Liver (tissue), 9 donors: Measurements from ENCODE around the gene PCDH9. TPM values are rescaled to one million over a fixed set of nuclear protein-coding genes. Genes with fewer than 3 reads are reported as not detected.

Source experiments
- DNase-seq: peaks from one replicate; pipeline ENCODE4 v3.0.0-alpha.2; 2017; ENCODE audit warnings: low spot score
- H3K27ac ChIP-seq, 2 donors: one replicate each; pipeline ENCODE4 v1.7.0; 2013; ENCODE audit warnings: inconsistent platforms in 2 of 2, low read length in 2 of 2, control low read depth in 1 of 2, low read depth in 1 of 2, mild to moderate bottlenecking in 1 of 2
- H3K27me3 ChIP-seq, 4 donors: one replicate each; pipeline versions ENCODE4 v1.6.1 to v1.7.0; 2013; ENCODE audit warnings: low read length in 3 of 4, inconsistent platforms in 1 of 4, mild to moderate bottlenecking in 1 of 4, moderate library complexity in 1 of 4; ENCODE audit not compliant: control insufficient read depth in 4 of 4, insufficient read depth in 4 of 4
- H3K36me3 ChIP-seq, 4 donors: one replicate each; pipeline versions ENCODE4 v1.6.1 to v1.7.0; 2013; ENCODE audit warnings: low read length in 3 of 4, mild to moderate bottlenecking in 3 of 4, low read depth in 1 of 4, moderate library complexity in 1 of 4; ENCODE audit not compliant: control insufficient read depth in 4 of 4, insufficient read depth in 3 of 4
- H3K4me1 ChIP-seq, 4 donors: one replicate each; pipeline versions ENCODE4 v1.6.1 to v1.7.0; 2013; ENCODE audit warnings: low read length in 3 of 4, mild to moderate bottlenecking in 3 of 4, moderate library complexity in 1 of 4; ENCODE audit not compliant: control insufficient read depth in 4 of 4, insufficient read depth in 4 of 4
- H3K4me3 ChIP-seq, 3 donors: one replicate each; pipeline versions ENCODE4 v1.6.1 to v1.7.0; 2013; ENCODE audit warnings: low read length in 3 of 3, control low read depth in 1 of 3, low read depth in 1 of 3, mild to moderate bottlenecking in 1 of 3
- H3K9ac ChIP-seq, 2 donors: one replicate each; pipeline ENCODE4 v1.7.0; 2013; ENCODE audit warnings: low read length in 2 of 2, mild to moderate bottlenecking in 2 of 2, moderate library complexity in 2 of 2, control low read depth in 1 of 2, low read depth in 1 of 2
- H3K9me3 ChIP-seq, 4 donors: one replicate each; pipeline versions ENCODE4 v1.6.1 to v1.7.0; 2013; ENCODE audit warnings: low read length in 3 of 4; ENCODE audit not compliant: control insufficient read depth in 4 of 4
- FOXA1 ChIP-seq: IDR thresholded peaks from 2 replicates; pipeline ENCODE4 v1.6.1; 2016; ENCODE audit warnings: antibody characterized with exemption
- FOXA2 ChIP-seq: IDR thresholded peaks from 2 replicates; pipeline ENCODE4 v1.6.1; 2016; ENCODE audit warnings: antibody characterized with exemption
- GABPA ChIP-seq, 2 donors: IDR thresholded peaks in 1 of 2; conservative IDR thresholded peaks in 1 of 2; 2 replicates each; pipeline ENCODE4 v1.6.1; 2016; ENCODE audit warnings: antibody characterized with exemption in 2 of 2, mild to moderate bottlenecking in 1 of 2, moderate library complexity in 1 of 2
- HNF4A ChIP-seq, 2 donors: conservative IDR thresholded peaks; 2 replicates each; pipeline ENCODE4 v1.6.1; 2016; ENCODE audit warnings: antibody characterized with exemption in 2 of 2, mild to moderate bottlenecking in 2 of 2
- HNF4G ChIP-seq: IDR thresholded peaks from 2 replicates; pipeline ENCODE4 v1.6.1; 2016; ENCODE audit warnings: antibody characterized with exemption
- NR2F2 ChIP-seq: IDR thresholded peaks from 2 replicates; pipeline ENCODE4 v1.6.1; 2016; ENCODE audit warnings: antibody characterized with exemption
- RAD21 ChIP-seq, 2 donors: IDR thresholded peaks; 2 replicates each; pipeline ENCODE4 v1.6.1; 2016; ENCODE audit warnings: antibody characterized with exemption in 2 of 2, mild to moderate bottlenecking in 2 of 2
- REST ChIP-seq: IDR thresholded peaks from 2 replicates; pipeline ENCODE4 v1.6.1; 2016; ENCODE audit warnings: antibody characterized with exemption, mild to moderate bottlenecking
- RXRA ChIP-seq, 2 donors: IDR thresholded peaks; 2 replicates each; pipeline ENCODE4 v1.6.1; 2017 to 2018; ENCODE audit warnings: antibody characterized with exemption in 2 of 2, mild to moderate bottlenecking in 1 of 2
- SP1 ChIP-seq: IDR thresholded peaks from 2 replicates; pipeline ENCODE4 v1.6.1; 2018; ENCODE audit warnings: antibody characterized with exemption, mild to moderate bottlenecking
- TAF1 ChIP-seq: conservative IDR thresholded peaks from 2 replicates; pipeline ENCODE4 v1.6.1; 2016; ENCODE audit warnings: antibody characterized with exemption, mild to moderate bottlenecking
- YY1 ChIP-seq: IDR thresholded peaks from 2 replicates; pipeline ENCODE4 v1.6.1; 2016; ENCODE audit warnings: antibody characterized with exemption, mild to moderate bottlenecking
- WGBS: extraction: QIAGEN DNeasy Blood & Tissue Kit; methylation state at CpG from one replicate; pipeline ENCODE4 v1.1.7; 2013; 5-methylcytosine and 5-hydroxymethylcytosine counted together
- polyA plus RNA-seq, 2 donors: library from polyadenylated mRNA; stranded (reverse) in 1 of 2; unstranded in 1 of 2; fragments of 200-250 nt in 1 of 2; fragments of >200 nt in 1 of 2; fragmentation: Nextera tagmentation in 1 of 2; extraction: Ambion mirVana in 1 of 2; gene quantifications; one replicate each; pipeline versions ENCODE4 v1.2.1 to v1.2.3, GENCODE V29; 2013 to 2015
- total RNA-seq, 2 donors: library from RNA; depleted of rRNA; stranded (reverse); fragments of >200 nt; gene quantifications; one replicate each; pipeline ENCODE4 v1.2.3, GENCODE V29; 2014
- TF ChIP-seq, protein P1 (sequence below): IDR thresholded peaks from 2 replicates; pipeline ENCODE4 v1.6.1; 2016; ENCODE audit warnings: antibody characterized with exemption
- TF ChIP-seq, protein P2 (sequence below): IDR thresholded peaks from 2 replicates; pipeline ENCODE4 v1.6.1; 2016; ENCODE audit warnings: antibody characterized with exemption
- TF ChIP-seq, protein P3 (sequence below): IDR thresholded peaks from 2 replicates; pipeline ENCODE4 v1.6.1; 2016; ENCODE audit warnings: antibody characterized with exemption
- TF ChIP-seq, protein P4 (sequence below): fragments of 150-350 bp; IDR thresholded peaks from 2 replicates; pipeline ENCODE4 v1.5.1; 2017; ENCODE audit warnings: improper control_type of control experiment, low read depth, low read length; ENCODE audit not compliant: missing input control
- donor health status: healthy.
- donor health status: healthy.
- donor health status: healthy.
- donor health status: healthy.
- donor health status: healthy.

The PCDH9 gene
- total and polyA plus RNA-seq, 4 donors = 0.90 to 4.0 (median 2.2) TPM

- TF ChIP-seq, protein P1, sequence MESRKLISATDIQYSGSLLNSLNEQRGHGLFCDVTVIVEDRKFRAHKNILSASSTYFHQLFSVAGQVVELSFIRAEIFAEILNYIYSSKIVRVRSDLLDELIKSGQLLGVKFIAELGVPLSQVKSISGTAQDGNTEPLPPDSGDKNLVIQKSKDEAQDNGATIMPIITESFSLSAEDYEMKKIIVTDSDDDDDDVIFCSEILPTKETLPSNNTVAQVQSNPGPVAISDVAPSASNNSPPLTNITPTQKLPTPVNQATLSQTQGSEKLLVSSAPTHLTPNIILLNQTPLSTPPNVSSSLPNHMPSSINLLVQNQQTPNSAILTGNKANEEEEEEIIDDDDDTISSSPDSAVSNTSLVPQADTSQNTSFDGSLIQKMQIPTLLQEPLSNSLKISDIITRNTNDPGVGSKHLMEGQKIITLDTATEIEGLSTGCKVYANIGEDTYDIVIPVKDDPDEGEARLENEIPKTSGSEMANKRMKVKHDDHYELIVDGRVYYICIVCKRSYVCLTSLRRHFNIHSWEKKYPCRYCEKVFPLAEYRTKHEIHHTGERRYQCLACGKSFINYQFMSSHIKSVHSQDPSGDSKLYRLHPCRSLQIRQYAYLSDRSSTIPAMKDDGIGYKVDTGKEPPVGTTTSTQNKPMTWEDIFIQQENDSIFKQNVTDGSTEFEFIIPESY = no peak
- TF ChIP-seq TAF1 (no peak), YY1 (no peak), FOXA2 (no peak)
- TF ChIP-seq, protein P2, sequence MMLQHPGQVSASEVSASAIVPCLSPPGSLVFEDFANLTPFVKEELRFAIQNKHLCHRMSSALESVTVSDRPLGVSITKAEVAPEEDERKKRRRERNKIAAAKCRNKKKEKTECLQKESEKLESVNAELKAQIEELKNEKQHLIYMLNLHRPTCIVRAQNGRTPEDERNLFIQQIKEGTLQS = no peak
Measured at GRCh38 chr13:66911411-66911939, 318.7 kb downstream of the PCDH9 start (continued).

GRCh38 chr13:66899955-66900354, 330.2 kb downstream of the PCDH9 start:
- Histone ChIP-seq H3K9me3 (no peaks in the 10 kb centered on the region), H3K36me3 (no peaks in the 10 kb centered on the region), H3K4me1 (no peaks in the 10 kb centered on the region), H3K27me3 (no peaks in the 10 kb centered on the region), H3K27ac (no peak overlapping the region), H3K4me3 (no peak overlapping the region), H3K9ac (no peak overlapping the region)
- no peak for DNase-seq
- 44% methylated on average over 3 of the region's 3 CpGs for WGBS
- no peak for TF ChIP-seq RAD21 (IDR thresholded peaks at IDR 0.05)
- TF ChIP-seq, protein P2 = no peak
- TF ChIP-seq, protein P3, sequence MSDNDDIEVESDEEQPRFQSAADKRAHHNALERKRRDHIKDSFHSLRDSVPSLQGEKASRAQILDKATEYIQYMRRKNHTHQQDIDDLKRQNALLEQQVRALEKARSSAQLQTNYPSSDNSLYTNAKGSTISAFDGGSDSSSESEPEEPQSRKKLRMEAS = no peak
- TF ChIP-seq RXRA (IDR thresholded peaks at IDR 0.05) = no peak
- TF ChIP-seq GABPA (IDR thresholded peaks at IDR 0.05 in 1 of 2, conservative IDR thresholded peaks at IDR 0.05 in 1 of 2) = no peak
- TF ChIP-seq, protein P1 = no peak
- TF ChIP-seq, protein P4, sequence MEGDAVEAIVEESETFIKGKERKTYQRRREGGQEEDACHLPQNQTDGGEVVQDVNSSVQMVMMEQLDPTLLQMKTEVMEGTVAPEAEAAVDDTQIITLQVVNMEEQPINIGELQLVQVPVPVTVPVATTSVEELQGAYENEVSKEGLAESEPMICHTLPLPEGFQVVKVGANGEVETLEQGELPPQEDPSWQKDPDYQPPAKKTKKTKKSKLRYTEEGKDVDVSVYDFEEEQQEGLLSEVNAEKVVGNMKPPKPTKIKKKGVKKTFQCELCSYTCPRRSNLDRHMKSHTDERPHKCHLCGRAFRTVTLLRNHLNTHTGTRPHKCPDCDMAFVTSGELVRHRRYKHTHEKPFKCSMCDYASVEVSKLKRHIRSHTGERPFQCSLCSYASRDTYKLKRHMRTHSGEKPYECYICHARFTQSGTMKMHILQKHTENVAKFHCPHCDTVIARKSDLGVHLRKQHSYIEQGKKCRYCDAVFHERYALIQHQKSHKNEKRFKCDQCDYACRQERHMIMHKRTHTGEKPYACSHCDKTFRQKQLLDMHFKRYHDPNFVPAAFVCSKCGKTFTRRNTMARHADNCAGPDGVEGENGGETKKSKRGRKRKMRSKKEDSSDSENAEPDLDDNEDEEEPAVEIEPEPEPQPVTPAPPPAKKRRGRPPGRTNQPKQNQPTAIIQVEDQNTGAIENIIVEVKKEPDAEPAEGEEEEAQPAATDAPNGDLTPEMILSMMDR = no peak
- TF ChIP-seq SP1 = no peak
- no peak for TF ChIP-seq HNF4G
- no peak for TF ChIP-seq TAF1
- TF ChIP-seq HNF4A (conservative IDR thresholded peaks at IDR 0.05) = no peak
- TF ChIP-seq YY1 = no peak
- no peak for TF ChIP-seq NR2F2

- Histone ChIP-seq H3K4me3 (no peak overlapping the region), H3K27ac (no peak overlapping the region), H3K27me3 (no peaks in the 10 kb centered on the region), H3K4me1 (no peaks in the 10 kb centered on the region), H3K9ac (no peak overlapping the region), H3K36me3 (no peaks in the 10 kb centered on the region), H3K9me3 (no peaks in the 10 kb centered on the region)
- TF ChIP-seq FOXA1 (no peak), REST (no peak), SP1 (no peak), GABPA (IDR thresholded peaks at IDR 0.05 in 1 of 2, conservative IDR thresholded peaks at IDR 0.05 in 1 of 2) (no peak), YY1 (no peak), RAD21 (IDR thresholded peaks at IDR 0.05) (no peak), FOXA2 (no peak), RXRA (IDR thresholded peaks at IDR 0.05) (no peak)
- TF ChIP-seq, protein P4 = no peak
- TF ChIP-seq, protein P3 = no peak
- 26% methylated on average over 1 of the region's 1 CpG for WGBS
- DNase-seq = no peak
Measured at GRCh38 chr13:66896933-66897332, 333.2 kb downstream of the PCDH9 start.
